Measurements from ENCODE around the gene CNEP1R1. TPM values are rescaled to one million over a fixed set of nuclear protein-coding genes. Genes with fewer than 3 reads are reported as not detected.

The CNEP1R1 gene, protein sequence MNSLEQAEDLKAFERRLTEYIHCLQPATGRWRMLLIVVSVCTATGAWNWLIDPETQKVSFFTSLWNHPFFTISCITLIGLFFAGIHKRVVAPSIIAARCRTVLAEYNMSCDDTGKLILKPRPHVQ
- total RNA-seq = 39.3 TPM
- 8.6 TPM for polyA plus RNA-seq

DNA sequence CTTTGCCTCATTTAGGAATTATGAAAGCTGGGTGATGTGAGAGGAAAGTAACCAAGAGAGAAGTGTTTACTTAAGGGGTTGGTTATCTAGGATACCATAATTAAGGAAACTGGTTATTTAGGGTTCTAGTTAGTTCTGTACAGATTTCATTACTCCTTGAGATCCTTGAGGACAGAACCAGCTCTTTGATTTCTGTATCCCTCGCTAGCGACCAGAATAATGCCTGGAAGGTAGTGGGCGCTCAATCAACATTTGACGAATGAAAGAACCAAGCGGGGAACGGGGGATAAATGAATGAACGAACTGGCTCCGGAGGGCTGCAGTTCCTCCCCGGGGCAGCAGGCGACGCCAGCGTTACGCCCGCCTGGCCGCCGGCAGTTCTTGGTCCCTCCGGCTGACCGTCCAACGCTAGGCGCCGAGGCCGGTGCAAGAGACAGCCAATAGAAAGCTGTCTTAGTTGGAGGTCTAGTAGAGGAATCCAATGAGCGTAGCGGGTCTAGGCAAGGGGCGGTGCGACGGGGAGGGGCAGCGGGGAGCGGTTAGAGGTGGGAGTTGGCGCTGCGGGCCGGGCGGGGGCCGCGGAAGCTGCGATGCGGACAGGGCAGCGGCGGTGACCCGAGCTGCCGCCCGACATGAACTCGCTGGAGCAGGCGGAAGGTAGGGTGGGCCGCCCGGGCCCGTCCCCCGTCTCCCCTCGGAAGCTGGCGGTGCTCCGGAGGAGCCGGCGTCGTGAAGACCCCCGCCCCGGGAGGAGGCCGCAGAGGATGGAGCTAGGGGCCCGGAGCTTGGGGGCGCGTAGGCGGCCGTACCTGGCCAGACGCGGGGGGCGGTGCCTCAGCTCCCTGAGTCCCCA, at the start of gene CNEP1R1:
Gene CNEP1R1 (plus strand): TSS at position 542 of the 853 bp plus-strand sequence. CDS start 91 bp downstream, at position 633.
- Histone ChIP-seq H3K36me3 (ENCODE audit: insufficient read depth) (no peaks in the 10 kb centered on the region), H3K4me3 (ENCODE audit: low read depth, low read length) (peak within 1 kb of the TSS; percentile 87), H3K27ac (ENCODE audit: low read depth) (no peak within 1 kb of the TSS), H3K4me1 (ENCODE audit: insufficient read depth) (no peaks in the 10 kb centered on the region)
- peak; percentile 94 for DNase-seq (ENCODE audit: extremely low spot score)
- WGBS = under 1% methylated on average over 65 of the region's 65 CpGs

DNA sequence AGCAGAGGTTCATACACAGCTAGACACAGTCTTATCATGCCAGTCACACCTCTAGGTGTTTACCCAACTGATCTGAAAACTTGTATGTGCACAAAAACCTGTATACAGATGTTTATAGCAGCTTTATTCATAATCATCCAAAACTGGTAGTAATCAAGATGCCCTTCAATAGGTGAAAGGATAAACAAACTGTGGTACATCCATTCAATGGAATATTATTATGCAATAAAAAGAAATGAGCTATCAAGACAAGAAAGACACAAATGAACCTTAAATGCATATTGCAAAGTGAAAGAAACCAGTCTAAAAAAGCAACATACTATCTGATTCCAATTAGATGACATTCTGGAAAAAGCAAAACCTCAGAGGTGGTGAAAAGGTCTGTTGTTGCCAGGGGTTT, 47.6 kb upstream of the CNEP1R1 start:
- H3K4me3 ChIP-seq (ENCODE audit: low read depth, low read length) = no peak overlapping the region
- no peak for DNase-seq (ENCODE audit: extremely low spot score)
- no peaks in the 10 kb centered on the region for H3K4me1 ChIP-seq (ENCODE audit: insufficient read depth)
- no peaks in the 10 kb centered on the region for H3K36me3 ChIP-seq (ENCODE audit: insufficient read depth)
- H3K27ac ChIP-seq (ENCODE audit: low read depth) = no peak overlapping the region

DNA sequence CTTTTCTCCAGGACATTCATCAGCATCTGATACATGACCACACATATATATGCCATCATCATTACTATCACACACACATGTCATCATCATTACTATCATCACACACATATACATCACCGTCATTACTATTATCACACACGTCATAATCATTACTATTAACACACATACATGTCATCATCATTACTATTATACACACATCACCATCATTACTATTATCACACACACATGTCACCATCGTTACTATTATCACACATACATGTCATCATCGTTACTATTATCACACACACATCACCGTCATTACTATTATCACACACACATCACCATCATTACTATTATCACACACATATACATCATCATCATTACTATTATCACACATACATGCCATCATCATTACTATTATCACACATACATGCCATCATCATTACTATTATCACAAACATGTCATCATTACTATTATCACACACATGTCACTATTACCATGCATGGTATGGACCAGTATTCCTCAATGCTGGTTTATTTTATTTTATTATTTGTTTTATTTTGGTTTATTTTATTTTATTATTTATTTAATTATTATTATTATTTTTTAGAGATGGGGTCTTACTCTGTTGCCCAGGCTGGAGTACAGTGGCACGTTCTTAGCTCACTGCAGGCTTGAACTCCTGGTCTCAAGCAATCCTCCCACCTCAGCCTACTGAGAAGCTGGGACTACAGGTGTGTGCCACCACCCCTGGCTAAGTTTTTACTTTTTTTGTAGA, 46.3 kb upstream of the CNEP1R1 start:
- Histone ChIP-seq H3K4me3 (ENCODE audit: low read depth, low read length) (no peak overlapping the region), H3K36me3 (ENCODE audit: insufficient read depth) (no peaks in the 10 kb centered on the region), H3K27ac (ENCODE audit: low read depth) (no peak overlapping the region), H3K4me1 (ENCODE audit: insufficient read depth) (no peaks in the 10 kb centered on the region)
- WGBS = 90% methylated on average over 6 of the region's 6 CpGs
- DNase-seq (ENCODE audit: extremely low spot score) = no peak

DNA sequence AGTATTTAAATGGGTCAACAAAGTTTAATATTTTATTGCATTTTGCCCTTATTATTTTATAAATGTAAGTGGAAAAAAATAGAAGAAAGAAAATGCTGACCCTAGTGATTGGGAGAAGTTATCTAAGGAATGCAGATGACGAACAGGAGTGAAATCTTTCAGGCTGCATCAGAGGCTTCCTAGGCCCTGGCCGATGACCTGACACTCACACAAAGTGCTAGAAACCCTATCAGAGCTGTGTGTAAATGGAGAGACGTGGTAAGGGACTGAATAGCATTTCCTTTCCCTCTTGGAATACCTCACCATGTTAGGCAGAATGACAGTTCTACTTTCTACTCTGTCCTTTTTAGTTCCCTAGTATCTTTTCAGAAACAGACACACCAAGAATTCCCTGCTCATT, 44.9 kb upstream of the CNEP1R1 start:
- Histone ChIP-seq H3K36me3 (ENCODE audit: insufficient read depth) (no peaks in the 10 kb centered on the region), H3K27ac (ENCODE audit: low read depth) (no peak overlapping the region), H3K4me3 (ENCODE audit: low read depth, low read length) (no peak overlapping the region), H3K4me1 (ENCODE audit: insufficient read depth) (no peaks in the 10 kb centered on the region)
- DNase-seq (ENCODE audit: extremely low spot score) = no peak
- WGBS = 59% methylated on average over 3 of the region's 3 CpGs

DNA sequence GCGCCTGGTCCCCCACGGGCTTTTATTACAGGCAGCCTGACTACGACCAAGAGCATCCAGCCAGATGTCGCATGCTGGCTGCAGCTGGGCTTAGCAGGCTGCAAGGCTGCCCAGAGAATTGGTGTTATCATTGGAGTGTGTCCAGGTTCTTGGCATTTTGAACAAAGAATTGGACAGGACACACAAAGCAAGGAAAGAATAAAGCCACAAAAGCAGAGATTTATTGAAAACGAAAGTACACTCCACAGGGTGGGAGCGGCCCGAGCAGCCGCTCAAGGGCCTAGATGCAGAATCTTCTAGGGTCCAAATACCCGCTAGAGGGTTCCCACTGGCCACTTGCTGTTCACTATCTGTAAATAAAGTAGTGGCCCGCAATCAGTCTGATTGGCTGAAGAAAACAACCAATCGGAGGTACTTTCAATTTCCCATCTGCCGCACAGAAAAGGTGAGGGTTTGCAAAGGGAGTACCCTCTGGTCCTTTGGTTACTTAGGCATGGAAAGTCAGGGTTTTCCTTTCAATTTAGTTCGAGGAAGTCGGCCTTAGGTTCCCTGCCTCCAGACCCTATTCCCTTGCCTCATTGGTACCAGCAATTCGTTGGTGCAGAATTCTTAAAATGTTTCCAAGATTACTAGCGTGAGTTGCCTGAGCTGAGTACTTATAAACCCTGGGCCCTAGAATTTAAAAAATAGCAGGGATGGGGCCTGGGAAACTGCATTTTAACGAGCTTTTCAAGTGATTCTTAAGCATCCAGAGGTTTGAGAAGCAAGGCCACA, 38.5 kb upstream of the CNEP1R1 start:
- WGBS = 82% methylated on average over 17 of the region's 17 CpGs
- no peak for DNase-seq (ENCODE audit: extremely low spot score)
- Histone ChIP-seq H3K4me1 (ENCODE audit: insufficient read depth) (no peaks in the 10 kb centered on the region), H3K27ac (ENCODE audit: low read depth) (no peak overlapping the region), H3K4me3 (ENCODE audit: low read depth, low read length) (no peak overlapping the region), H3K36me3 (ENCODE audit: insufficient read depth) (no peaks in the 10 kb centered on the region)

DNA sequence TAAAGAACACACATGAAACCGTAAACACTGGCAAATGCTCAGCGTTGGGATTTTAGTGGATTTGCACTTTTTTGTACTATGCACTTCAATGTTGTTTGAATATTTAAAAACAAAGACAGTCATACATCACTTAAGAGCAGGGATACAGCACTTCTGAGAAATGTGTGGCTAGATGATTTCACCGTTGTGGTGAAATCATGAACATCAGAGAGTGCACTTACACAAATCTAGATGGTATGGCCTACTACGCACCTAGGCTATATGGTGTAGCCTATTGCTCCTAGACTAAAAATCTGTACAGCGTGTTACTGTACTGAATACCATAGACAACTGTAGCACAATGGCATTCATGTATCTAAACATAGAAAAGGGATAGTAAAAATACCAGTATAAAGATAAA, 37.6 kb upstream of the CNEP1R1 start:
- no peak for DNase-seq (ENCODE audit: extremely low spot score)
- Histone ChIP-seq H3K27ac (ENCODE audit: low read depth) (no peak overlapping the region), H3K4me3 (ENCODE audit: low read depth, low read length) (no peak overlapping the region), H3K4me1 (ENCODE audit: insufficient read depth) (no peaks in the 10 kb centered on the region), H3K36me3 (ENCODE audit: insufficient read depth) (no peaks in the 10 kb centered on the region)
- 81% methylated on average over 5 of the region's 5 CpGs for WGBS

DNA sequence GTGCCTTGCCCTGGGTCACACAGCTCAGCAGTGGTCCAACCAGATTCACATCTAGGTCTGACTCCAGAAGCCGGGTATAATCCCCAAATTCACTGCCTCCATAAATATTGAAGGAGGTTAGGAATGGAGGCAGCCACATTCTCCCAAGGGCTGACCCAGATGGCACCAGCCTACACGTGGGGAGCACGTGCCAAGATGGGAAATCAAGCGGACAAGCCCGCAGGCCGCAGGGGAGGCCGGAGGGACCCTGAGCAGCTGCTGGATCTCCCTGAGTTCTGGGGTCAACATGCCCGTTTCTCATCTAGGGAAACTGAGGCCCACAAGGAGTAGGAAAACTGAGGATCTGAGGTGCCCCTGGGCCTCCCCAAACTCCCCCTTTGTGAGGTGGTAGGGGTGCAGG, 32.2 kb upstream of the CNEP1R1 start:
- Histone ChIP-seq H3K27ac (ENCODE audit: low read depth) (no peak overlapping the region), H3K4me1 (ENCODE audit: insufficient read depth) (no peaks in the 10 kb centered on the region), H3K36me3 (ENCODE audit: insufficient read depth) (no peaks in the 10 kb centered on the region), H3K4me3 (ENCODE audit: low read depth, low read length) (no peak overlapping the region)
- no peak for DNase-seq (ENCODE audit: extremely low spot score)
- WGBS = 89% methylated on average over 8 of the region's 8 CpGs

DNA sequence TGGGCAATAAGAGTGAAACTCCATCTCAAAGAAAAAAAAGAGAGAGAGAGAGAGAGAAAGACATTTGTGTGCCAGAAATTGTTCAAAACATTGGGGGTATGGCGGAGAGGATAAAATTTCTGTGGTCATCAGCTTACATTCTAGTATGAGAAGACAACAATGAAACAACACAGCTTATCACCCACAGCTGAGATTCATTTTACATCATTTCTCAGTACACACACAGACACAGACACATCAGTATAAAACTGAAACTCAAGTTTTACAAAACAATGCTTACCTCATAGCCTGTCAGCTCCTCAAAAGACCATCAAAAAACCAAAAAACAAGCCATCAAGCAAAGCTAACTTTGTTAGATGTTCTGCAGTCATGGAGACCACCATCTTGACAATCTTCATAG, 31.4 kb upstream of the CNEP1R1 start:
- Histone ChIP-seq H3K4me1 (ENCODE audit: insufficient read depth) (no peaks in the 10 kb centered on the region), H3K36me3 (ENCODE audit: insufficient read depth) (no peaks in the 10 kb centered on the region), H3K4me3 (ENCODE audit: low read depth, low read length) (no peak overlapping the region), H3K27ac (ENCODE audit: low read depth) (no peak overlapping the region)
- 83% methylated on average over 1 of the region's 1 CpG for WGBS
- no peak for DNase-seq (ENCODE audit: extremely low spot score)

DNA sequence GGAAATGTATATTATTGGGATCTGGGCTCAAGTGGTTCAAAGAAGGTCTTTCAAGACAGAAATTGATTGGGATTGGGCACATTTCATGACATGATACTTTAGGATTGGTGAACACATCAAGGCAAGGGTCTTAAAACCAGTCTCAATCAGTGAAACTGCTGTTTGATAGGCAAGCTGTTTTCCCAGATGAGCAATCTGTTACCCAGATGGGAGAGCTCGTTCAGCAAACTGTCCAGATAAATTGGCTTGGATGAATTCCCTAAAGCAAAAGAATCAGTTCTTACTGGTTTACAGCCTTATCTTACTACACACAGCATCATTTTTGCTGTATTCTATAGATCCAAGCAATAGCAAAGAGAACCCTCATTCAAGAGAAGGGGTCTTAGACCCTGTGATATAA, 31.0 kb upstream of the CNEP1R1 start:
- 32% methylated on average over 1 of the region's 1 CpG for WGBS
- no peak for DNase-seq (ENCODE audit: extremely low spot score)
- Histone ChIP-seq H3K4me3 (ENCODE audit: low read depth, low read length) (no peak overlapping the region), H3K4me1 (ENCODE audit: insufficient read depth) (no peaks in the 10 kb centered on the region), H3K36me3 (ENCODE audit: insufficient read depth) (no peaks in the 10 kb centered on the region), H3K27ac (ENCODE audit: low read depth) (no peak overlapping the region)

DNA sequence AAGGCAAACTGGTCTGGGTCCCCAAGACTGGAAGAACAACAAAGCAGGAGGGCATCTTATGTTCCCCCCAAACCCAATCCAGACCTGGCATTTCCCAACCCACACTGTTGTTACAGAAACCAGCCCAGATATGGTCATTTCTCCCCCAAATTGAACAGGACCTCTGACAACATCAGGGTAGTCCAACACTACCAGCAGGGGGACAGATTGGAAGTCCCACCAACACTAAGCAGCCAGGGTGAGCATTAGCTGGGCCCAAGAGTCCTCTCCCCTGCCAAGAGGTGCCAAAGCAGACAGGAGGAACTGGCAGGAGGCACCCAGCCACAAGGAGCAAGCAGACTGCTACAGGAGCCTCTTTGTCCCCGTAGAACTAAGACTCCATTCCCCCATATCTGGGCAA, 29.3 kb upstream of the CNEP1R1 start:
- no peak overlapping the region for H3K27ac ChIP-seq (ENCODE audit: low read depth)
- WGBS = 40% methylated on average over 1 of the region's 1 CpG
- H3K4me1 ChIP-seq (ENCODE audit: insufficient read depth) = no peaks in the 10 kb centered on the region
- H3K36me3 ChIP-seq (ENCODE audit: insufficient read depth) = no peaks in the 10 kb centered on the region
- DNase-seq (ENCODE audit: extremely low spot score) = no peak
- no peak overlapping the region for H3K4me3 ChIP-seq (ENCODE audit: low read depth, low read length)

DNA sequence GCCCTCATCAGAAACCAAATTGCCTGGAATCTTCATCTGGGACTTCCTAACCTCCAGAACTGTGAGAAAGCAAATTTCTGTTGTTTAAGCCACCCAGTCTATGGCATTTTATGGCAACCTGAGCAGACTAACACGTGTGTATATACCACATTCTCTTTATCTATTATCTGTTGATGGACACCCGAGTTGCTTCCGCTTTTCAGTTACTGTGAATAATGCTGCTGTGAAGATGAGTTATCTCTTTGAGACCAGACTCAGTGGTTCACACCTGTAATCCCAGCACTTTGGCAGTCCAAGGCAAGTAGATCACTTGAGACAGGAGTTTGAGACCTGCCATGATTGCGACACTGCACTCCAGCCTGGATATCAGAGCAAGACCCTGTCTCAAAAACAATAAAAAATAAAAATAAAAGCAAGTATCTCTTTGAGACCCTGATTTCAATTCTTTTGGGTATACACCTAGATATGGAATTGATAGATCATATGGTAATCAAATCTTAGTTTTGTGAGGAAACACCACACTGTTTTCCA, 27.2 kb upstream of the CNEP1R1 start:
- no peaks in the 10 kb centered on the region for H3K4me1 ChIP-seq (ENCODE audit: insufficient read depth)
- no peak overlapping the region for H3K4me3 ChIP-seq (ENCODE audit: low read depth, low read length)
- H3K27ac ChIP-seq (ENCODE audit: low read depth) = no peak overlapping the region
- WGBS = 83% methylated on average over 4 of the region's 4 CpGs
- no peaks in the 10 kb centered on the region for H3K36me3 ChIP-seq (ENCODE audit: insufficient read depth)
- DNase-seq (ENCODE audit: extremely low spot score) = no peak

DNA sequence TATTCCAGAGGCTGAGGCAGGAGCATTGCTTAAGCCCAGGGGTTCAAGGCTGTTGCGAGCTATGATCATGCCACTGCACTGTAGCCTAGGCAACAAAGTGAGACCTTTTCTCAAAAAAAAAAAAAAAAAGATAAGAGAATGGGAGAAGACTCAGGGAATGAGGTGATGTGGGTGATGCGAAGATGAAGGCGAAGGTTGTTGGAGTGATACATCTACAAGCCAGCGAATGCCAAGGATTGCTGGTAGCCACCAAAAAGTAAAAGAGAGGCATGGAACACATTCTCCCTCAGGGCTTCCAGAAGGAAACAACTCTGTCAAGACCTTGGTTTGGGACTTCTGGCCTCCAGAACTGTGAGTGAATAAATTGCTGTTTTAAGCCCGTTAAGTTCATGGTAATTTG, 26.0 kb upstream of the CNEP1R1 start:
- 94% methylated on average over 5 of the region's 5 CpGs for WGBS
- no peaks in the 10 kb centered on the region for H3K36me3 ChIP-seq (ENCODE audit: insufficient read depth)
- H3K27ac ChIP-seq (ENCODE audit: low read depth) = no peak overlapping the region

DNA sequence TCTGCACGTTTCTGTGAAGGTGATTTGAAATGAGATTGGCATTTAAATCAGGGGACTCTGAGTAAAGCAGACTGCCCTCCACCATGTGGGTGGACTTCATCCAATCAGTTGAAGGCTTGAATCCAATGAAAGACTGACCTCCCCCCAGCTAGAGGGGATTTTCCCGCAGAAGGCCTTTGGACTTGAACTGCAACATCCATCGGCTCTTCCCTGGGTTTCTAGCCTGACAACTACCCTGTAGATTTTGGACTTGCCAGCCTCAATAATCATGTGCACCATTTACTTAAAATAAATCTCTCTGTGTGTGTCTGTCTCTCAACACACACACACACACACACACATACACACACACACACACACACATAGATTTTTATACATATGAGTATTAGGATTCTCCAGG, 23.9 kb upstream of the CNEP1R1 start:
- 74% methylated on average over 3 of the region's 3 CpGs for WGBS
- Histone ChIP-seq H3K4me3 (ENCODE audit: low read depth, low read length) (no peak overlapping the region), H3K27ac (ENCODE audit: low read depth) (no peak overlapping the region), H3K36me3 (ENCODE audit: insufficient read depth) (no peaks in the 10 kb centered on the region), H3K4me1 (ENCODE audit: insufficient read depth) (no peaks in the 10 kb centered on the region)
- DNase-seq (ENCODE audit: extremely low spot score) = no peak

More for the DNA sequence above, 26.0 kb upstream of the CNEP1R1 start:
- no peaks in the 10 kb centered on the region for H3K4me1 ChIP-seq (ENCODE audit: insufficient read depth)
- H3K4me3 ChIP-seq (ENCODE audit: low read depth, low read length) = no peak overlapping the region
- no peak for DNase-seq (ENCODE audit: extremely low spot score)

Measured in urinary bladder (tissue), 4 donors.